Hematopoietic multipotent progenitor cell treated with erythropoietin and hydrocortisone succinate and interleukin-3 and kit ligand, for 8 days (in vitro differentiated cells): ENCODE measurements around the gene POMT2.
"Not testable (repeated sequence)": the region's sequence is repeated elsewhere in the genome, so short reads cannot be mapped to it uniquely, and the experiment has no call there.

Experiments
- DNase-seq: peaks from one replicate; pipeline ENCODE4 v3.0.0-alpha.2; 2015

The POMT2 gene

GRCh38 chr14:77299771-77300170, 20.9 kb downstream of the POMT2 start:
- DNase-seq, result no peak

- no peak for DNase-seq
Observed at GRCh38 chr14:77296906-77297305, 23.8 kb downstream of the POMT2 start.

GRCh38 chr14:77296155-77296554, 24.5 kb downstream of the POMT2 start:
- DNase-seq, result no peak

GRCh38 chr14:77290705-77291104, 30.0 kb downstream of the POMT2 start:
- peak; percentile 3 for DNase-seq

GRCh38 chr14:77286576-77286975, 34.1 kb downstream of the POMT2 start:
- no peak for DNase-seq

- DNase-seq, result no peak
Observed at GRCh38 chr14:77284466-77284865, 36.2 kb downstream of the POMT2 start.

- no peak for DNase-seq
Observed at GRCh38 chr14:77284066-77284465, 36.6 kb downstream of the POMT2 start.

GRCh38 chr14:77281852-77282410, 38.8 kb downstream of the POMT2 start:
- DNase-seq, result no peak

GRCh38 chr14:77280921-77281320, 39.8 kb downstream of the POMT2 start:
- not testable (repeated sequence) for DNase-seq

GRCh38 chr14:77279719-77280118, 41.0 kb downstream of the POMT2 start:
- DNase-seq, result no peak

- no peak for DNase-seq
Observed at GRCh38 chr14:77278461-77279230, 42.0 kb downstream of the POMT2 start.

- no peak for DNase-seq
Observed at GRCh38 chr14:77276959-77277358, 43.7 kb downstream of the POMT2 start.

- DNase-seq, result no peak
Observed at GRCh38 chr14:77276295-77276935, 44.3 kb downstream of the POMT2 start.

- DNase-seq, result no peak
Observed at GRCh38 chr14:77275601-77276017, 45.1 kb downstream of the POMT2 start.

- DNase-seq, result no peak
Observed at GRCh38 chr14:77275041-77275580, 45.6 kb downstream of the POMT2 start.

- DNase-seq, result no peak
Observed at GRCh38 chr14:77273796-77274195, 46.9 kb downstream of the POMT2 start.

- no peak for DNase-seq
Observed at GRCh38 chr14:77272261-77272660, 48.4 kb downstream of the POMT2 start.

- no peak for DNase-seq
Observed at GRCh38 chr14:77271113-77271710, 49.5 kb downstream of the POMT2 start, which contains the start of gene NGB. TSS of gene NGB (minus strand) at chr14:77271206. CDS start at chr14:77270937, 269 bp downstream.

GRCh38 chr14:77270361-77271112, 50.1 kb downstream of the POMT2 start:
- no peak for DNase-seq

GRCh38 chr14:77268989-77269600, 51.6 kb downstream of the POMT2 start:
- no peak for DNase-seq

- DNase-seq, result no peak
Observed at GRCh38 chr14:77267937-77268699, 52.6 kb downstream of the POMT2 start.
